Hematopoietic multipotent progenitor cell (in vitro differentiated cells): Measurements from ENCODE around the gene ERC2. TPM values are rescaled to one million over a fixed set of nuclear protein-coding genes. Genes with fewer than 3 reads are reported as not detected.

ENCODE experiments used
- DNase-seq, 3 donors: peaks; one replicate each; pipeline ENCODE4 v3.0.0-alpha.2; 2011 to 2015; ENCODE audit warnings: low read depth in 2 of 3, low spot score in 2 of 3
- total RNA-seq: library from RNA; depleted of rRNA; stranded (reverse); fragments of >200 nt; gene quantifications from one replicate; pipeline ENCODE4 v1.2.3, GENCODE V29; 2012

Gene ERC2
- total RNA-seq, 1 donor, result 0.54 TPM

DNA sequence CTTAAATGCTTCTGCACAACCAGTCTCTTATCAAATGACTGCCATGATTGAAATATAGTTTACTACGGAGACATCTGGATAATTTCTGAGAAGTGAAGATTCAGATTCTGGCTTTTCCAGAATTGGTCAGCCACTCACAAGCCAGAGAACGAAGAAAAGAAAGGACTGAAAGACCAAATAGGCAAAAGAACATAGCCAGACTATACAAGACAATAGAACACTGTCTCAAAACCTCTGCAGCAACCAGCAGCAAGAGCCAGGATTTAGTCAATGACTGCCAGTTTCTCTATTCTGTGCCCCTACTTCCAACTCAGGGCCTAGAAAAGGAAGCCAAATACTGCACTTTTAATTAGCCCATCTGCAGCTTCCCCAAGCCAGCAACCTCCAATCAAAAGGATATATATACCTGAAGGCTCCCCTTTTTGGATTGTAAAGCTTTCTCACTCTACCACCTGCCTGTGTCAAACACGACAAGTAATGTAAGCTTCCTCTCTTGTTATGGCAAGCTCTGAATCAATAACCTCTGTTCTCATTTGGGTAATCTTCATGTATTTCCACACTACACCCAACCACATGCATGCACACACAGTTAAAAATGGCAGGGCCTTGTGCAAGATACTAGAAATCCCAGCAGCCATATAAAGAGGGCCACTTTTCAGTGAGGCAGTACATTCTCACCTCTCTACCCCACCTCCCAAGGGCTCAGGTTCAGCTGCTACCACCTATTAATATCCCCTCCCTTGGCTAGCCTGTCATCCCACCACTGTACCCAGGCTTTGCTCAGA, 97.1 kb downstream of the ERC2 start:
- no peak for DNase-seq

DNA sequence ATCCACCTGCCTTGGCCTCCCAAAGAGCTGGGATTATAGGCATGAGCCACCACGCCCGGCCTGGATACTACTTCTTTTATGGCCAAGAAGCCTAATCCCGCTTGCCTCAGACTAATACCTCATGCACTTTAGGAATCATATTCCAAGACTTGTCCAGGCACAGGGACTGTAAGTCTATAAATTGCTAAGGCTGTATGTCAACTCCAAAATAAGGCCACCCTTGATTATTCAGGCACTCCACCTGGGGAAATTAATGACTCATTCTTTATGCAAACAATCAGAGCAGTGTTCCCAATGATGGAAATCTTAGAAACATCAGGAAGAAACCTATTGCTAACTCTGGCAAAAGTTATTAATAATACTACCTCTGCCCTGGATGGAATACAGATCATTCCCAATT, 98.4 kb downstream of the ERC2 start:
- no peak for DNase-seq

GRCh38 chr3:56368846-56369245, 99.4 kb downstream of the ERC2 start:
- DNase-seq, result no peak

DNA sequence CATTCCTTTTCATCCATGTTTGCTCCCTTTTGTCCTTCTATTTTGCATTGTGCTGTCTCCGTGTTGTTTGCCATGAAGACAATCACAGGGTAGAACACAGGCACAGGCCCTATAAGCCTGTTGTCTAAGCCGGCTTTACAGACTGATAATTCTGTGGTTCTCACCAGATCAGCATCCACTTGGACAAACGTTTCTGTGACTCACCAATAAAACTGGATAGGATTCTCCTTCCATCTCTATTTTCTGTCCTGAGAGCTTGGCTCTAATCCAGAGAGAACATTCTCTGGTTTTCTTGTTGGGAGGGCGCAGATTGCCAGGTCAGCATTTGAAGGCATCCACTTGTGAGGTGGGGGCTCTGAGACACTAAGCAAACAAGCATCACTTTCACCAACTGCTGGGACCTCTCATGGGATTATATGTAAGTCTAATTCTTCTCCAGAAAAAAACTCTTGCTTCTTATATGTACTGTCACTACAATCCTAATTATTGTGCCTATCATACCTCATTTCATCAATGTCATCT, 101.6 kb downstream of the ERC2 start:
- no peak for DNase-seq

- DNase-seq, result no peak
Measured at GRCh38 chr3:56365905-56366640, 102.2 kb downstream of the ERC2 start.

GRCh38 chr3:56364665-56365064, 103.6 kb downstream of the ERC2 start:
- no peak for DNase-seq

DNA sequence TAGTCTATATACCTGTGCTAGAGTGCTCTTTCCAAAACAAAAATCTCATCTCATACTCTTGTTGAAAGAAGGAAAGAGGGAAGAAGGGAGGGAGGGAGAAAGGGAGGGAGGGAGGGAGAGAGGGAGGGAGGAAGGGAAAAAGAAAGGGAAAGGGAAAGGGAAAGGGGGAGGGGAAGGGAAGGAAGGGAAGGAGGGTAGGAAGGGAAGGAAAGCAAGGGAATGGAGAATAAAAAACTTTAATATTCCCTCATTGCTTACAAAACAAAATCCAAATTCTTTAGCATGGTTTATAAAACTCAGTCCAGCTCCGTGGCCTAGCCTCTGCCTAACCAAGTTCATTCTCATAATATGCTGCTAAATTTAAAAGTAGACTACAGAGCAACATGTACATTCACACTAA, 104.5 kb downstream of the ERC2 start:
- DNase-seq, result no peak

DNA sequence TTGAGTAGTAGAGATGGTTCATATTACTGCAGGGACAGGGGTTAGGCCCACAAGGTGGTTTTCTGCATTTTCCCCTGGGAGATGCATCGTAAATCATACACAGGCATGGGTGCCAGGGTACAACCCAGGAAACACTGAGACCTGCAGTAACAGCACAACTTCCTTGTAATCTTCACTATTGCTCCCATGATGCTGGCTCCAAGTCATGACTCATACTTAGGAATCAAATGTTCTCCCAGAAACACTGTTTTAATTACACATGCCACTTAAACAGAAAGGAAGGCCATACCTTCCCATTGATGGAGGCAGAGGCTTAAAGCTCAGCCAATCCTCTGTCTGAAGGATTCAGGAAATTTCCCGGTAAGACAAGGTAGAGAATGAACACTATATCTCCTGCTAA, 106.5 kb downstream of the ERC2 start:
- no peak for DNase-seq

DNA sequence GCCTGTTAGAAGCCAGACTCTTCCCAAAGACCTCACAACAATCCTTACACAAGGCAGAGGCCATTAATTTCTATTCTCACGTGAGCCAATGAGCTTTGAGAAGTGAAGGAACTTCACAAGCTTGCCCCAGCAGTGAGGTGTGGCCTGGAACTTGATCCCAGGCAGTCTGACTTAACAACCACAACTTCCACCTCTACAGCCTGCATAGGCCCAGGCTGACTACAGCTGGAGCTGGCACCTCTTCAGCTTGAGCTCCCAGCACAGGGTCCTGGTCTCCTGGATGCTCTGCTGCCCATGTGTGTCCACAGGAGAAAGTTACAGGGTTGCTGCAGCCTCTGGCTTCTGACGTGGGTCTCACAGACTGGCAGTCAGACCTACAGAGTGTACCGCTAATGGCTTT, 111.0 kb downstream of the ERC2 start:
- DNase-seq, result no peak

DNA sequence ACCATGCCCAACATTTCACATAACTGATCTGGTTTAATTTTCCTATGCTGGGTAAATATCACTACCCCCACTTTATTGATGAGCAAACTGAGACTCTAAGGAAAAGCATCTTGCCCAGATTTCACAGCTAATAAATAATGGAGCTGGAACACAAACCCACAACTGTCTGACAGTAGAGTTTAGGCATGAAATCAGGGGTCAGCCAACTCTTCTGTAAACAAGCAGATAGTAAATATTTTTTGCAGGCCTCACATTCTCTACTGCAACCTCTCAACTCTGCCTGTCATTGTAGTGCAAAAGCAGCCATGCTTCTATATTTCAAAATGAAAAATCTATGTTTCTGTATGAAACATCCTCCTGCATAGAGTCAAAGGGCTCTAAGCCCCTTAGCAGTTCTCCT, 111.5 kb downstream of the ERC2 start:
- no peak for DNase-seq

GRCh38 chr3:56355570-56356185, 112.6 kb downstream of the ERC2 start:
- DNase-seq, result no peak

GRCh38 chr3:56351537-56351936, 116.7 kb downstream of the ERC2 start:
- DNase-seq, result no peak

GRCh38 chr3:56347219-56347871, 120.9 kb downstream of the ERC2 start:
- peak in 2 of 3 donors; percentile 6 to 27 for DNase-seq

GRCh38 chr3:56342475-56342874, 125.8 kb downstream of the ERC2 start:
- DNase-seq, result no peak

GRCh38 chr3:56339671-56340070, 128.6 kb downstream of the ERC2 start:
- no peak for DNase-seq

- no peak for DNase-seq
Measured at GRCh38 chr3:56339244-56339643, 129.0 kb downstream of the ERC2 start.

GRCh38 chr3:56336023-56336422, 132.2 kb downstream of the ERC2 start:
- DNase-seq, result no peak

DNA sequence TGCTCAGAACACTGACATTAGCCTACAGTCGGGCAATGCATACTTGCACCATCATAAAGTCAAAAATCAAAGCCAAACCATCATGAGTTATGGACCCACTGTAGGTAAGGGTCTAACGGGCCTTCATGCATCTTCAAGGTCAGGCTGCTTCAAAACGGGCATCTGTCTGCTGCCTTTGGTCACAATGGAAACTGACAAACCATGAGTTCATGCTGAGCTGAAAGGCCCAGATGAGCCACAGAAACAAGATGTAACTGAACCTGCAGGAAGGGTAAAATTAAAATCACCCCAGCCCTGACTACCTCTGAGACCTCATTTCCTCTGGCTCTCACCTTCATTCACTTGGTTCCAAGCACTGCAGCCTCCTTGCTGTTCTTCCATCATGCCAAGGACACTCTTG, 143.8 kb downstream of the ERC2 start:
- no peak for DNase-seq

DNA sequence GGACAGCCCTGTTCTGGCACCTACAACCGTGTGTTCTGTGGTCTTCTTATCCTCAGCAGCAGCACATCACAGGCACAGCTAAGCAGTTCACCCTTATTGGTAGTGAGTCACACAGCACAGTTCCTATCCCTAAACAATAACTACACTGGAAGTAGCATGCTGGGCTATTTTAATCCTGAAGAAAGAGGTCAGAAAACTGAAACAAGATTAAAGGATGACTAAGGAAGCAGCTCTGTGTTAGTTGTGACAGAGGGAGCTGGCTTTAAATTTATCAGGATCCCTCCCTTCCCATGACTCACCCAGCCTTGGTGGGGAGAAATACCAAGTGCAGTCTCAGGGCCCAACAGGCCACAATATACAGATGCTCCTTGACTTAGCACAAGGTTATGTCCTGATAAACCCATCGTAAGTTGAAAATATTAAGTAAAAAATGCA, 144.3 kb downstream of the ERC2 start:
- DNase-seq, result no peak

DNA sequence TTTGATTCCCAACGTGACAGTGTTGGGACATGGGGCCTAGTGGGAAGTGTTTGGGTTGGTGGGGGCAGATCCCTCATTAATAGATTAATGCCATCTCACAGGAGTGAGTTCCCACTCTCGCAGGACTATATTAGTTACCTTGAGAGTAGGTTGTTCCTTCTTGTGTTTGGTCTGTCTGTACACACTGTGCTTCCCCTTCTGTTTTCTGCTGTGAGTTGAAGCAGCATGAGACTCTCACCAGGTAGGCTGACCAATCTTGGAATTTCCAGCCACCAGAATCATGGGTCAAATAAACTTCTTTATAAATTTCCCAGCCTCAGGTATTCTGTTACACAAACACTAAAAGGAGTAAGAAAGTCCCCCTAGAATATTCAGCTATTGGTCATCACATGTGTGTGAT, 145.4 kb downstream of the ERC2 start:
- no peak for DNase-seq

DNA sequence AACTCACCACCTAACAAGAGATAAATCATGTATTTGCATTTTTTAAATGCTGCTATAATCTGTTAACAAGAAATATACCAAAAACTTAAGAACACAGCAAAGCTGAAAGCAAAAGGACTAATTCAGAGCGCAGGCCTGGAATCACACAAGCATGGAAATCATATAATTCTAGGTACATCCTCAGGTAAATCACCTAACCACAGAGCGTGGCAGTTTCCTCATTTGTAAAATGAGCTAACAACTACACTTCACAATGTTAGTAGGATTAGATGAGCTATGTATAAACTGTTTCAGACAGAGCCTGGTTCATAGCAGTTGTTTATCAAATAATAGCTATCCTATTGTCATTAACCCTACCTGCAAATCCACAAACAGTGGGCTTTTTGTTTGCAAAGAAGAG, 146.4 kb downstream of the ERC2 start:
- no peak for DNase-seq
